Brain pericyte (primary cell): ENCODE results near the gene FXR2.

ENCODE experiments used
- DNase-seq: peaks from one replicate; pipeline ENCODE4 v3.0.0-alpha.2; 2012; ENCODE audit warnings: low read depth, low spot score

The FXR2 gene

DNA sequence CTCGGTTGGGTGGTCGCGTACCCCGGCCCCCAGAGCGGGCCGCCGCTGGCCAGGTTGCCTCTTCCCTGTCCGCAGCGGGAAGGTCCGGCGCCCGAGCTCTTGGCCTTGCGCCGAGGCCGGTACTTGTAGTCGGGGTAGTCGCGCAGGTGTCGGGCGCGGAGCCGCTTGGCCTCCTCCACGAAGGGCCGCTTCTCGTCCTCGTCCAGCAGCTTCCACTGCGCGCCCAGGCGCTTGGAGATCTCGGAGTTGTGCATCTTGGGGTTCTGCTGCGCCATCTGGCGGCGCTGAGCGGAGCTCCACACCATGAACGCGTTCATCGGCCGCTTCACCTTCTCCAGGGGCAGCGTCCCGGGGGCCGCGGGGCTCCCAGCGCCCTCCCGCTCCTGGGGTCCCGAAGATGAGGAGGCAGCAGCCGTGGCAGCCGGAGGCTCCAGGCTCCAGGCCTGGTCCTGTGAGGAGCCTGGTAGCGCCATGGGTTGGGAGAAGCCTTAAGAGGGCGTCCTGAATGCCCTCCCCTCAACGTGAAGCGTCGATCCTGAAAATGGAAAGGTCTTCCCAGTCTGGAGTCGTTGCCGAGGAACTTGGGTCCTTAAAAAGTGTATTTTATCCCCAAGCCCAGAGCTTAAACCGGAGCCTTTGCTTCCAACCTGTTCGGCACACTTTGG lies 25.4 kb downstream of the FXR2 start:
- DNase-seq = no peak

DNA sequence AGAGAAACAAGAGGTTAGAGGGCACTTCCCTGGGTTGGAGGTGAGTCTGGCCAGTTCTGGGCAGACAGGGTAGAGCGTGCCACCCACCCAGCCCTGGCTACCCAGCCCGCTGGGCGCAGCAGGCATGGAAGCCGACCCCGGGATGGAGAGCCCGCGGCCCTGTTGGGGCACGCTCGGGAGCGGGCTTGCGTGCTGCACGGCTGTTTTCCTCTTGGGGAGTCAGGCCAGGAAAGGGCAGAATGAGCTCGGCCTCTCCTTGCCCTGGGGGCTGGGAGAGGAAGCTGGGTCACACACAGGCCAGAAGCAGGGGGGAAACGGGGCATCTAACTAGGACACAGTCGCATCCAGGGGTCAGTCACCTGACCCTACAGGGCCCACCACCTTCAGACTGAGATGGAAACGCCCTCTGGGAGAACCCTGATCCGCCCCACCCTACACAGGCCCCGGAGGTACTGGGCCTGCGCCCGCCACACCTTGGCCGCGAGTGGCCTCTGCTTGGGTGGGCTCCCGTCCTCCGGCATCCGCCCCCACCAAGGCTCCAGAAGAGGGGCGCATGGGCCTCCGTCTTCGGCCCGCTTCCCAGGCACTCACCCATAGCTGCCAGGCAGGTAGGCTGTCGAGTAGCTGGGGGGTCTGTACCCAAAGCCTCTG lies 26.0 kb downstream of the FXR2 start:
- DNase-seq = no peak

DNA sequence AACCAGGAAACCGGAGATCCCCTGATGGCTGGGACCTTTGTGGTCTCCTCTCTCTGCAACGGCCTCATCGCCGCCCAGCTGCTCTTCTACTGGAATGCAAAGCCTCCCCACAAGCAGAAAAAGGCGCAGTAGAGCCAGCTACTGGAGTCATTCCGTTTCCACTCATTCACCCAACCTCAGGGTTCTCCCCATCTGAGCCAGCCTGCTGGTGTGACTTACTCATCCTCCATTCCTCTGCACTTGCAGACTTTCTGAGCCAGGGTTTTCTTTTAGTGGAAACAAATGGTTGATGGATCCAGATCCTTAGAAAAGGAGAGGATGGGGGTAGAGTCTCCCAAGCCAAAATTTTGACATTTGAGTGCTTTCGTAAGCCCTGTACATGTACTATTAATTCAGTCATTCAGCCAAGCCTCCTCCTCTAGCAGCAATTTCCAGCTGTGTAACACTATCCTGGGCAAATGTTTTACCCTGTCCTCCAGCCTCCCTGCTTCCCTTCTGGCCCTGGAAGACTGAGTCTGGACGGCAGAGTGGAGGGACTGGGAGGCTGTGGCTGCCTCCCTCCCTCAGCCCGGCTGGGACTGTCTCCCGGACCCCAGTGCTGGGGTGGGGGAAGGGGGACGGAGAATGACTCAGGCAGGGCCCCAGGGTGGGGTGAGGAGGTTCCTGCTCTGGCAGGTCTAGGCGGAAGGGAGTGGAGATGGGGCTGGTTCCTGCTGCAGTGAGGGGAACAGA lies 27.1 kb downstream of the FXR2 start:
- no peak for DNase-seq

DNA sequence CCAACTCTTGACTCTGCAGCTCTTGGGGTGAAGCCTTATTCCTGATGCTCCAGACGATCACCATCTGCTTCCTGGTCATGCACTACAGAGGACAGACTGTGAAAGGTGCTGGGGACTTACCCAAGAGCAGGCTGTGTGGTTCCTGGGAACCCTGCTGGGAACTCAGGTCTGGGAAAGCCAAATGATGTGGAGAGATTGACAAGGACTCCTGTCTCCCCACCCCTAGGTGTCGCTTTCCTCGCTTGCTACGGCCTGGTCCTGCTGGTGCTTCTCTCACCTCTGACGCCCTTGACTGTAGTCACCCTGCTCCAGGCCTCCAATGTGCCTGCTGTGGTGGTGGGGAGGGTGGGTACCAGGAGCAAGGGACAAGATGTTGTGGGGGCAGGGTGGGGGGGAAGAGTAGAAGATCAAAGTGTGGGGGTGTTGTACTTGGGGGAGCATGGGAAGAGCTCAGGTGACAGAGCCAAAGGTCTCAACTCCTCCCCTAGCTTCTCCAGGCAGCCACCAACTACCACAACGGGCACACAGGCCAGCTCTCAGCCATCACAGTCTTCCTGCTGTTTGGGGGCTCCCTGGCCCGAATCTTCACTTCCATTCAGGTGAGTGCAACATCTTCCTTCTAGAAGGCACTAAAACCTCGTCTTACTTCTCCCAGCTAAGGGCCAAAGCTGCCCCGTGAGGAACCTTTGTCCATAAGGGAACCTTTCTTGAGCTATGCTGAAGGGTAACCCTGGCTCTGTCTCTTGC lies 27.9 kb downstream of the FXR2 start:
- no peak for DNase-seq

DNA sequence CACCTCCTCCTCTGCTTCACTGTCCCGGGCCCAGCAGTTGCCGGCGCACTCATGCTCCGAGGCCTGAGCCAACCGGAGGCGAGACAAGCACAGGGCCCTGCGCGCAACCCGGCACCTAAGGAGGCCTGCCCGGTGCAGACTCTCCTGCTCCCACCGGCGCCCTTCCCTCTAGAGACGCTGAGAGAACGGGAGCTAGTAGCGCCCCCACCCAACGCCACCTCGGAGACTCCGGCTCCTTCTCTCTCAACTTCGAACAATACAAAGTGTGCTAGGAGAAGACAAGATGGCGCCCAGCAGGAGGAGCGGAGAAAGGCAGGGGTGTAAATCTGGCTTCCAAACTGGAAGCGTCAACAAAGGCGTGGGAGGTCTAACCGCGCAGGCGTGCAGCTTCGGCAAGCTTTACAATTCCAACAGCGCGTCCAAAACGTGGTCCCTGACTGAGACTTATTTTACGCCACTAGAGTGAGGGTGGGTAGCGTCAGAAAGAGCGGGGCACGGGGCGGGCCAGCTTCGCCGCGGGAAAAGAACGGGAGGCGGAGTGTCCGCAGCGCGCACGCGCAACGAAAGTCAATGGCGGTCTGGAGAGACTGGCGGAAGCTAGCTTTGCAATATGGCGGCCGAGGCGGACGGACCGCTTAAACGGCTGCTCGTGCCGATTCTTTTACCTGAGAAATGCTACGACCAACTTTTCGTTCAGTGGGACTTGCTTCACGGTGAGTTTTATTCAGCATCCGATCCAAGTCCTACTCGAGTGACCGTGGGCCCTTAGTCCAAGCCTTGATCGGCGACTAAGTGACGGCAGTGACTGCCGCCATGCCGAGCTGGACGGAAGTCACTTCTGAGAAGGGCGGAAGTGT lies 31.2 kb downstream of the FXR2 start, which contains the start of gene MPDU1:
Gene MPDU1 (plus strand): TSS at position 600 of the 857 bp plus-strand sequence. CDS start 11 bp downstream, at position 611.
- DNase-seq = peak; percentile 94

DNA sequence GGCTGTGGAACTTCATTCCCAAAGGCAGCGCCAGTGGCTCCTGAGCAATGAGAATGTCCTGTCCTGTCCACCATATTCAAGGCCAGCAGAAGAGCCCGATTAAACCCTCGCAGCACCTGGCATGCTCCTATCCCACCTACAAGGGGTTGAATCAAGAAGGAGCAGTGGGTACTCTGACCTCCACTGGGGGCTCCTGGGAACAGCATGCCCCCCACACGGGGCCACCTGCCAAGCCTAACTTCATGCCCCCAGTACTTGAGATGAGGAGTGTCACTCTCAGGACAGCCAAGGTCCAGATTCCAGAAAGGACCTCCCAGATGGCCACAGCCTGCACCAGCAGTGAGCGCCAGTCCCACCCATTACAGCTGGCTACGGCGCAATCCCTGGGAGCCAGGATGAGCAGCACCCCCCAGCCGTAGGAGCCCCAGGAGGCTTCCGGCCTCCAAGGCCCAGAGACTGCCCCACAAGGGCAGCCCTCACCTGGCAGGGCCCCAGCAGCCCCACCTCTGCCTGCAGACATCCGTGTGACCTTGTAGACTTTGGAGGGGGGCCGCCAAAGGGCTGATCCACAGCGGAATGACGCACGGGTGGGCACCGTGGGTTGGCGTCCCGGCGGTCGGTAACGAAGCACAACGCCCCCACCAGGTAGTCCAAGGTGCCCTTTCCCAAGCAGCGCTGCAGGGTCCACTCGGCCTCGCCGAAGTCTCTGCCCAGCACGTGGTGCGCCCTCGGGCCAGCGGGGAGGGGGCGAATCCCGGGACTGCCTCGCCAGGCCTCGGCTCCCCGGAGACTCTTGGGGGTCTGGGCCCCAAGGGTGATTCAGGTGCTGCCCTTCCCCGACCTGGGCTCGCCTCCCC lies 32.1 kb downstream of the FXR2 start:
- no peak for DNase-seq

DNA sequence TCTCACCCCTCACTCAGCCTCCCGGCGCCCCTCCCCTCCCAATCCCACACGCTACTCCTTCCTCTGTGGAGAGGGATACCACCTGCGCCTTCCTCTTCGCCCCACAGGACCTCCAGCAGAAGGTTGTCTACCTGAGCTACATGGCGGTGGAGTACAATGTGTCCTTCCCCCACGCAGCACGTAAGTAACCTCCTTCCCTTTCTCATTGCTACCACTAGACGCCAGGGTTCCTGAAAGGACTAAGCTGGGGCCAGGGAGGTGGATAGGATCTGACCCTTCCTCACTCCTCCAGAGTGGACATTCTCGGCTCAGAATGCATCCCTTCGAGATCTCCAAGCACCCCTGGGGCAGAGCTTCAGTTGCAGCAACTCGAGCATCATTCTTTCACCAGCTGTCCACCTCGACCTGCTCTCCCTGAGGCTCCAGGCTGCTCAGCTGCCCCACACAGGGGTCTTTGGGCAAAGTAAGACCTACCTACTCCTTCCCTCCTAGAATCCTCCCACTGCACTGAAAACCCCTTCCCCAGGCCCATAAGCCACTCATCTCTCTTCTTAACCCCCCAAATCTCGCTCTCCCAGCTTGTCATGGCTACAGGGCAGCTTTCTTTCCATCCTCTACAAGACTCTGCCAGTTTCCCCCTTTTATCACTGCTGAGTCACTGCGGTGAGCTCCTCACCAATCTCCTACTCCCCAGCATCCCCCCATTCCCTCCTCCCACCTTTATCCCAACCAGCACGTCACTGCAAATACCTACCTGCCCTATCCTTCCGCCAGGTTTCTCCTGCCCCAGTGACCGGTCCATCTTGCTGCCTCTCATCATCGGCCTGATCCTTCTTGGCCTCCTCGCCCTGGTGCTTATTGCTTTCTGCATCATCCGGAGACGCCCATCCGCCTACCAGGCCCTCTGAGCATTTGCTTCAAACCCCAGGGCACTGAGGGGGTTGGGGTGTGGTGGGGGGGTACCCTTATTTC lies 33.8 kb downstream of the FXR2 start:
- no peak for DNase-seq

DNA sequence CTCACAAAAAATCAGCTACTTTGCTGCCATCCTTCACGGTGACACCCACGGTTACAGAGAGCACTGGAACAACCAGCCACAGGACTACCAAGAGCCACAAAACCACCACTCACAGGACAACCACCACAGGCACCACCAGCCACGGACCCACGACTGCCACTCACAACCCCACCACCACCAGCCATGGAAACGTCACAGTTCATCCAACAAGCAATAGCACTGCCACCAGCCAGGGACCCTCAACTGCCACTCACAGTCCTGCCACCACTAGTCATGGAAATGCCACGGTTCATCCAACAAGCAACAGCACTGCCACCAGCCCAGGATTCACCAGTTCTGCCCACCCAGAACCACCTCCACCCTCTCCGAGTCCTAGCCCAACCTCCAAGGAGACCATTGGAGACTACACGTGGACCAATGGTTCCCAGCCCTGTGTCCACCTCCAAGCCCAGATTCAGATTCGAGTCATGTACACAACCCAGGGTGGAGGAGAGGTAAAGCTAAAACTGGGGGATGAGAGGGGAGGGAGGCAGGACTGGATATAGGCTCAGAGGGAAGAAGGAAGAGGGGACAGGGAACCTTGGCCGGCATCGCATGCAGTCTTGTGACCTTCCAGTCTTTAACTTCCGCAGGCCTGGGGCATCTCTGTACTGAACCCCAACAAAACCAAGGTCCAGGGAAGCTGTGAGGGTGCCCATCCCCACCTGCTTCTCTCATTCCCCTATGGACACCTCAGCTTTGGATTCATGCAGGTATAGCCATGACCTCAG lies 34.7 kb downstream of the FXR2 start:
- no peak for DNase-seq

DNA sequence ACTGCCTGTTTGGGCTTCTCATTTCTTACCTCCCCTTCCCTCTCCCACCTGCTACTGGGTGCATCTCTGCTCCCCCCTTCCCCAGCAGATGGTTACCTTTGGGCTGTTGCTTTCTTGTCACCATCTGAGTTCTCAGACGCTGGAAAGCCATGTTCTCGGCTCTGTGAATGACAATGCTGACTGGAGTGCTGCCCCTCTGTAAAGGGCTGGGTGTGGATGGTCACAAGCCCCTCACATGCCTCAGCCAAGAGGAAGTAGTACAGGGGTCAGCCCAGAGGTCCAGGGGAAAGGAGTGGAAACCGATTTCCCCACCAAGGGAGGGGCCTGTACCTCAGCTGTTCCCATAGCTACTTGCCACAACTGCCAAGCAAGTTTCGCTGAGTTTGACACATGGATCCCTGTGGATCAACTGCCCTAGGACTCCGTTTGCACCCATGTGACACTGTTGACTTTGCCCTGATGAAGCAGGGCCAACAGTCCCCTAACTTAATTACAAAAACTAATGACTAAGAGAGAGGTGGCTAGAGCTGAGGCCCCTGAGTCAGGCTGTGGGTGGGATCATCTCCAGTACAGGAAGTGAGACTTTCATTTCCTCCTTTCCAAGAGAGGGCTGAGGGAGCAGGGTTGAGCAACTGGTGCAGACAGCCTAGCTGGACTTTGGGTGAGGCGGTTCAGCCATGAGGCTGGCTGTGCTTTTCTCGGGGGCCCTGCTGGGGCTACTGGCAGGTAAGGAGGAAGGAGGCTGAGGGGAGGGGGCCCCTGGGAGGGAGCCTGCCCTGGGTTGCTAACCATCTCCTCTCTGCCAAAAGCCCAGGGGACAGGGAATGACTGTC lies 35.5 kb downstream of the FXR2 start, which contains the start of gene CD68:
Gene CD68 (plus strand): TSS at position 638 of the 833 bp plus-strand sequence. CDS start 40 bp downstream, at position 678.
- DNase-seq = no peak

DNA sequence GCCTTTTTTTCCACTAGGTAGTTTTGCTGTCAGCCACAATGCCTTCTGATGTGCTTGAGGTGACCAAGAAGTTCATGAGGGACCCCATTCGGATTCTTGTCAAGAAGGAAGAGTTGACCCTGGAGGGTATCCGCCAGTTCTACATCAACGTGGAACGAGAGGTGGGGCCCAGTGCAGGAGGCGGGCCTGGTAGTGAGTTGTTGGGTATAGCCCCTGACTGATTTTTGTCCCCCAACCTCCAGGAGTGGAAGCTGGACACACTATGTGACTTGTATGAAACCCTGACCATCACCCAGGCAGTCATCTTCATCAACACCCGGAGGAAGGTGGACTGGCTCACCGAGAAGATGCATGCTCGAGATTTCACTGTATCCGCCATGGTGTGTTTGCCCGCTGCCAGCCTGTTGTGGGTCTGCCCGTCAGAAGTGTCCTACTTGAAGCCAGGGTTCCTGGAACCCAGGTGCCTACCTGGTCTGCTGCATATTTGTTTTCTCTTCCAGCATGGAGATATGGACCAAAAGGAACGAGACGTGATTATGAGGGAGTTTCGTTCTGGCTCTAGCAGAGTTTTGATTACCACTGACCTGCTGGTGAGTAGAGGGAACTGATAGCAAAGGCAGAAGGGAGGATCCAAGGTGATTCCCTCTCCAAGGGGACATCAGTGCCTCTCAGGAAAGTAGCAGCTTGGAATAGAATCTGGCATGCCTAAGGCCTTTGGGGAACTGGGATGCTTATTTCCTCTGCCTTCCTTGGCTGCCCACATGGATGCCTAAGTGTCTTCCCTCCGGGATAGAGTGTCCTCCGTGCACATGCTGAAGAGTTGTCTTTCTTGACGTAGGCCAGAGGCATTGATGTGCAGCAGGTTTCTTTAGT lies 37.1 kb downstream of the FXR2 start:
- DNase-seq = no peak

DNA sequence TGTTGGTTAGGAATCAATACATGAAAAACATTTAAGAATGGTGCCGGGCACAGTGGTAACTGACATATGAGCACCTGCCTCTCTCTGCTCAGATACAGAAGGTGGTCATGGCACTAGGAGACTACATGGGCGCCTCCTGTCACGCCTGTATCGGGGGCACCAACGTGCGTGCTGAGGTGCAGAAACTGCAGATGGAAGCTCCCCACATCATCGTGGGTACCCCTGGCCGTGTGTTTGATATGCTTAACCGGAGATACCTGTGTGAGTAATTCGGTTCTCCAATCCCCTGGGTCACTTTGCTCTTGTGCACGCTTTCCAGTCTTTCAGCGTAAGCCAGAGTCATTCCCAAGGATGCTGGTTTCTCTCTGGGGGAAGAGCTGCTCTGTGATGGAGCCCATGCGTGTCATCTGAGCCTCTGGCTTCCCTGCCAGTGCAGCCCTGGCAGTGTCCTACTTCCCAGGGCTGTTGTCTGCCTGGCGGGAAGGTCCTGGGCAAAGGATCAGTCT lies 38.2 kb downstream of the FXR2 start:
- no peak for DNase-seq

DNA sequence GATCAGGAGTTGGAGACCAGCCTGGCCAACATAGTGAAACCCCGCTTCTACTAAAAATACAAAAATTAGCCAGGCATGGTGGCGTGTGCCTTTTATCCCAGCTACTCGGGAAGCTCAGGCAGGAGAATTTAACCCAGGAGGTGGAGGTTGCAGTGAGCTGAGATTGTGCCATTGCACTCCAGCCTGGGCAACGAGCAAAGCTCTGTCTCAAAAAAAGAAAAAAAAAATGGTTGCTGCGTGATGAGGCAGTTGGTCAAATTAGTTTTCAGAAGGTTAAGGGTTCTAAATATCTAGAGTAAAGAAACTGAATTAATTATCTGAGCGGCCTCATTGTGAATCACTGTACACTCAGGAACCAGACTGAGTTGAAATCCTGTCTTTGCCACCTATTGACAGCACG lies 38.7 kb downstream of the FXR2 start:
- DNase-seq = no peak

DNA sequence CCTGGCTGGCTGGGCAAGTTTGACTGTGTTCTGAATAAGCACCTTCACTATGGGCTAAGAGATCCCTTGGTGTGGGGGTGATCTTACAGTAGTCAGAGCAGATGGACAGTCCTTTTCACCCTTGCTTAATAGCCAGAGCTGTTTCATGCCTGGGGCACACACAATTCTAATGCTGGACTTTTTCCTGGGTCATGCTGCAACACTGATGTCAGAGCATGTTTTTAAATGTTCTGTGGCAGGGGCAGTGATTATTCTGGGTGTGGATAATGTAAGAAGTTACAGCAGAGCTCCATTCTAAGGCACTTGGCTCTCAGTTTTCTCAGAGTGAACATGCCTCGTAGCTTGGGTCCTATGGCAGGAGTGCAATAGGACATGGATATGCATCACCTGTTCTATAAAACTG lies 39.2 kb downstream of the FXR2 start:
- no peak for DNase-seq

DNA sequence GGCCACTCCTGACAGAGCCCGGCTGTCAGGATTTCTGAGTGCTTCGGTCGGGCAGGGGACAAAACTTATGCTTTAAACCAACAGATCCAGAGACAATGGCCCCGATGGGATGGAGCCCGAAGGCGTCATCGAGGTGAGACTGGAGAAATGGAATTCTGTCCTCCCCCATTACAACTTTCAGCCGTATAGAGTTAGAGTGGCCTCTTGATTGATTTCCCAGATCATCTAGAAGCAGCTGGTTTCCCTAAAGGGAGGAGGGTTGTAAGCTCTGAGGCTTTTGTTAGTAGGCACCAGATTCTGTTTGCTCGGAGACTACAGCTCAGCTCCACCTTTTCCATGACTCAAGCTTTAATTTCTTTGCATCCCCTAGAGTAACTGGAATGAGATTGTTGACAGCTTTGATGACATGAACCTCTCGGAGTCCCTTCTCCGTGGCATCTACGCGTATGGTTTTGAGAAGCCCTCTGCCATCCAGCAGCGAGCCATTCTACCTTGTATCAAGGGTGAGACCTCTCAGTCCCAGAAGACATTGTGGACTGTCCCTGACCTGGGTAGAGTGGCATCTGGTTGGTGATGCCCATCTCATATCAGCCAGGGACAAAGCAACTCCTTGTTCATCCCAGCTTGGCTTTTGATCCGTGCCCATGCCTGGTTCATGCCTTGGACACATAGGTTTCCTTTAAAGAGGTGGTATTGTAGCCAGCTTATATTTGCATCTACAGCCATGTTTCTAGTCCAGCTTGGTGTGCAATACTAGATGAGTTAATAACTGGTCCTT lies 40.3 kb downstream of the FXR2 start:
- no peak for DNase-seq
